ENCODE data around the gene HTR2A.

The HTR2A gene

GRCh38 chr13:46925486-46925885 is 28.6 kb upstream of the HTR2A start:
- no peak overlapping the region for H3K4me3 ChIP-seq (ENCODE audit: low read depth, low read length)
- no peaks in the 10 kb centered on the region for H3K27me3 ChIP-seq (ENCODE audit: control insufficient read depth, insufficient read depth, low read length)
- no peaks in the 10 kb centered on the region for H3K36me3 ChIP-seq (ENCODE audit: control insufficient read depth, insufficient read depth, low read length)
- H3K9ac ChIP-seq = no peak overlapping the region
- H3K27ac ChIP-seq = no peak overlapping the region
- H2AFZ ChIP-seq = no peak overlapping the region
- no peak for TF ChIP-seq CTCF (IDR thresholded peaks at IDR 0.05)
- H3K4me1 ChIP-seq = no peaks in the 10 kb centered on the region
- no peaks in the 10 kb centered on the region for H3K79me2 ChIP-seq
- H3K4me2 ChIP-seq (ENCODE audit: low read length) = no peak overlapping the region
- no peaks in the 10 kb centered on the region for H3K9me3 ChIP-seq (ENCODE audit: control insufficient read depth, low read length)

- no peak overlapping the region for H3K4me3 ChIP-seq (ENCODE audit: low read depth, low read length)
- H3K9ac ChIP-seq = no peak overlapping the region
- H3K27me3 ChIP-seq (ENCODE audit: control insufficient read depth, insufficient read depth, low read length) = no peaks in the 10 kb centered on the region
- no peak for TF ChIP-seq CTCF (IDR thresholded peaks at IDR 0.05)
- H2AFZ ChIP-seq = no peak overlapping the region
- H3K4me2 ChIP-seq (ENCODE audit: low read length) = no peak overlapping the region
- H3K79me2 ChIP-seq = no peaks in the 10 kb centered on the region
- no peak overlapping the region for H3K27ac ChIP-seq
- H3K36me3 ChIP-seq (ENCODE audit: control insufficient read depth, insufficient read depth, low read length) = no peaks in the 10 kb centered on the region
- H3K4me1 ChIP-seq = no peaks in the 10 kb centered on the region
- H3K9me3 ChIP-seq (ENCODE audit: control insufficient read depth, low read length) = peaks cover 4% of the 10 kb centered on the region
Observed at GRCh38 chr13:46914341-46914740, 17.5 kb upstream of the HTR2A start.

GRCh38 chr13:46913757-46914156 is 16.9 kb upstream of the HTR2A start:
- H3K4me1 ChIP-seq = no peaks in the 10 kb centered on the region
- H3K79me2 ChIP-seq = no peaks in the 10 kb centered on the region
- H3K9ac ChIP-seq = no peak overlapping the region
- no peak overlapping the region for H3K4me2 ChIP-seq (ENCODE audit: low read length)
- H3K4me3 ChIP-seq (ENCODE audit: low read depth, low read length) = no peak overlapping the region
- H3K36me3 ChIP-seq (ENCODE audit: control insufficient read depth, insufficient read depth, low read length) = no peaks in the 10 kb centered on the region
- H3K27me3 ChIP-seq (ENCODE audit: control insufficient read depth, insufficient read depth, low read length) = no peaks in the 10 kb centered on the region
- no peak overlapping the region for H2AFZ ChIP-seq
- H3K27ac ChIP-seq = no peak overlapping the region
- TF ChIP-seq CTCF (IDR thresholded peaks at IDR 0.05) = no peak
- peaks cover 4% of the 10 kb centered on the region for H3K9me3 ChIP-seq (ENCODE audit: control insufficient read depth, low read length)

DNA sequence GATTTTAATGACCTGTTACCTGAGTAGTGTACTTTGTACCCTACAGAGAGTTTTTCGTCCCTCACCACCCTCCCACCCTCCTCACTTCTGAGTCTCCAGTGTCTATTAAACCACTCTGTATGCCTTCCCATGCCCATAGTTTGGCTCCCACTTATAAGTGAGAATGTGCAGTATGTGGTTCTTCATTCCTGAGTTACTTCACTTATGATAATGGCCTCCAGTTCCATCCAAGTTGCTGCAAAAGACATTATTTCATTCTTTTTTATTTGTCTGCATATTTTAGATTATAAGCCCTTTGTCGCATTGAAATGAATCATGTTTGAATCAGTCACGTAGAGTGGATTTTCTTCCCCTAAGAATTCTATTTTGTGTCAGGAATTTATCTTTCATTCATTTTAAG is 12.2 kb upstream of the HTR2A start:
- Histone ChIP-seq H3K4me3 (ENCODE audit: low read depth, low read length) (no peak overlapping the region), H3K27ac (no peak overlapping the region), H3K9ac (no peak overlapping the region), H3K27me3 (ENCODE audit: control insufficient read depth, insufficient read depth, low read length) (no peaks in the 10 kb centered on the region), H3K9me3 (ENCODE audit: control insufficient read depth, low read length) (no peaks in the 10 kb centered on the region), H3K4me2 (ENCODE audit: low read length) (no peak overlapping the region), H2AFZ (no peak overlapping the region), H3K79me2 (no peaks in the 10 kb centered on the region), H3K4me1 (no peaks in the 10 kb centered on the region), H3K36me3 (ENCODE audit: control insufficient read depth, insufficient read depth, low read length) (no peaks in the 10 kb centered on the region)
- TF ChIP-seq CTCF (IDR thresholded peaks at IDR 0.05) = no peak

- Histone ChIP-seq H2AFZ (no peak overlapping the region), H3K36me3 (ENCODE audit: control insufficient read depth, insufficient read depth, low read length) (no peaks in the 10 kb centered on the region), H3K4me3 (ENCODE audit: low read depth, low read length) (no peak overlapping the region), H3K4me1 (no peaks in the 10 kb centered on the region), H3K4me2 (ENCODE audit: low read length) (no peak overlapping the region), H3K9ac (no peak overlapping the region), H3K27me3 (ENCODE audit: control insufficient read depth, insufficient read depth, low read length) (no peaks in the 10 kb centered on the region), H3K27ac (no peak overlapping the region), H3K79me2 (no peaks in the 10 kb centered on the region), H3K9me3 (ENCODE audit: control insufficient read depth, low read length) (no peaks in the 10 kb centered on the region)
- TF ChIP-seq CTCF (IDR thresholded peaks at IDR 0.05) = no peak
Observed at GRCh38 chr13:46908501-46908900, 11.6 kb upstream of the HTR2A start.
